GM21619 (cell line): Measurements from ENCODE around the gene AMOTL2.

Experiments used
- ATAC-seq: cut with Tn5 transposase; IDR thresholded peaks from one replicate; pipeline ENCODE4 v1.9.1; 2021; ENCODE audit not compliant: unreplicated experiment

AMOTL2 gene

GRCh38 chr3:134353831-134354611, 20.2 kb downstream of the AMOTL2 start:
- no peak for ATAC-seq

GRCh38 chr3:134353171-134353825, 20.9 kb downstream of the AMOTL2 start:
- no peak for ATAC-seq

GRCh38 chr3:134352031-134352671, 22.1 kb downstream of the AMOTL2 start:
- no peak for ATAC-seq

- ATAC-seq = no peak
Measured at GRCh38 chr3:134351427-134351826, 22.8 kb downstream of the AMOTL2 start.

GRCh38 chr3:134350861-134351311, 23.4 kb downstream of the AMOTL2 start:
- ATAC-seq = no peak

- ATAC-seq = no peak
Measured at GRCh38 chr3:134350266-134350665, 24.0 kb downstream of the AMOTL2 start.

- no peak for ATAC-seq
Measured at GRCh38 chr3:134348524-134348923, 25.7 kb downstream of the AMOTL2 start.

- no peak for ATAC-seq
Measured at GRCh38 chr3:134347551-134347950, 26.7 kb downstream of the AMOTL2 start.

GRCh38 chr3:134346744-134347143, 27.5 kb downstream of the AMOTL2 start:
- ATAC-seq = no peak

GRCh38 chr3:134345202-134345601, 29.0 kb downstream of the AMOTL2 start:
- ATAC-seq = no peak

- ATAC-seq = no peak
Measured at GRCh38 chr3:134344560-134344959, 29.7 kb downstream of the AMOTL2 start.

- ATAC-seq = no peak
Measured at GRCh38 chr3:134342259-134342658, 32.0 kb downstream of the AMOTL2 start.

- no peak for ATAC-seq
Measured at GRCh38 chr3:134341389-134341788, 32.9 kb downstream of the AMOTL2 start.

- ATAC-seq = no peak
Measured at GRCh38 chr3:134340982-134341365, 33.3 kb downstream of the AMOTL2 start.

- no peak for ATAC-seq
Measured at GRCh38 chr3:134340362-134340981, 33.8 kb downstream of the AMOTL2 start.

GRCh38 chr3:134339913-134340312, 34.3 kb downstream of the AMOTL2 start:
- no peak for ATAC-seq

- ATAC-seq = no peak
Measured at GRCh38 chr3:134339331-134339730, 34.9 kb downstream of the AMOTL2 start.

- no peak for ATAC-seq
Measured at GRCh38 chr3:134338516-134339261, 35.6 kb downstream of the AMOTL2 start.

GRCh38 chr3:134338201-134338512, 36.1 kb downstream of the AMOTL2 start:
- no peak for ATAC-seq

GRCh38 chr3:134337511-134338200, 36.6 kb downstream of the AMOTL2 start:
- ATAC-seq = no peak
